Effector memory CD4-positive, alpha-beta T cell (primary cell): ENCODE results near the gene ACOXL.
"Not testable (repeated sequence)": the region's sequence is repeated elsewhere in the genome, so short reads cannot be mapped to it uniquely, and the experiment has no call there.

Experiments used
- DNase-seq, 3 donors: peaks; one replicate each; pipeline ENCODE4 v3.0.0-alpha.2; 2020
- H3K27ac ChIP-seq: 2 replicates; pipeline ENCODE4 v1.7.0; 2013; ENCODE audit warnings: mild to moderate bottlenecking, low read length, moderate library complexity; ENCODE audit not compliant: insufficient read depth, poor library complexity, severe bottlenecking
- H3K27me3 ChIP-seq: replicated peaks from 2 replicates; pipeline ENCODE4 v1.7.0; 2013; ENCODE audit warnings: mild to moderate bottlenecking, low read length; ENCODE audit not compliant: insufficient read depth, control insufficient read depth, poor library complexity, severe bottlenecking
- H3K36me3 ChIP-seq: 2 replicates; pipeline ENCODE4 v1.7.0; 2013; ENCODE audit warnings: mild to moderate bottlenecking, low read length, moderate library complexity; ENCODE audit not compliant: control insufficient read depth, insufficient read depth
- H3K4me1 ChIP-seq: 2 replicates; pipeline ENCODE4 v1.7.0; 2013; ENCODE audit warnings: low read length, mild to moderate bottlenecking; ENCODE audit not compliant: control insufficient read depth, insufficient read depth, poor library complexity, severe bottlenecking
- H3K4me3 ChIP-seq: 2 replicates; pipeline ENCODE4 v1.7.0; 2013; ENCODE audit warnings: low read length, low read depth, mild to moderate bottlenecking; ENCODE audit not compliant: insufficient read depth, poor library complexity, severe bottlenecking
- H3K9me3 ChIP-seq: 2 replicates; pipeline ENCODE4 v1.7.0; 2013; ENCODE audit warnings: mild to moderate bottlenecking, low read length, moderate library complexity; ENCODE audit not compliant: control insufficient read depth

Gene ACOXL

GRCh38 chr2:111039628-111040383, 307.4 kb downstream of the ACOXL start:
- Histone ChIP-seq H3K27me3 (no peaks in the 10 kb centered on the region), H3K4me3 (no peak overlapping the region)

DNA sequence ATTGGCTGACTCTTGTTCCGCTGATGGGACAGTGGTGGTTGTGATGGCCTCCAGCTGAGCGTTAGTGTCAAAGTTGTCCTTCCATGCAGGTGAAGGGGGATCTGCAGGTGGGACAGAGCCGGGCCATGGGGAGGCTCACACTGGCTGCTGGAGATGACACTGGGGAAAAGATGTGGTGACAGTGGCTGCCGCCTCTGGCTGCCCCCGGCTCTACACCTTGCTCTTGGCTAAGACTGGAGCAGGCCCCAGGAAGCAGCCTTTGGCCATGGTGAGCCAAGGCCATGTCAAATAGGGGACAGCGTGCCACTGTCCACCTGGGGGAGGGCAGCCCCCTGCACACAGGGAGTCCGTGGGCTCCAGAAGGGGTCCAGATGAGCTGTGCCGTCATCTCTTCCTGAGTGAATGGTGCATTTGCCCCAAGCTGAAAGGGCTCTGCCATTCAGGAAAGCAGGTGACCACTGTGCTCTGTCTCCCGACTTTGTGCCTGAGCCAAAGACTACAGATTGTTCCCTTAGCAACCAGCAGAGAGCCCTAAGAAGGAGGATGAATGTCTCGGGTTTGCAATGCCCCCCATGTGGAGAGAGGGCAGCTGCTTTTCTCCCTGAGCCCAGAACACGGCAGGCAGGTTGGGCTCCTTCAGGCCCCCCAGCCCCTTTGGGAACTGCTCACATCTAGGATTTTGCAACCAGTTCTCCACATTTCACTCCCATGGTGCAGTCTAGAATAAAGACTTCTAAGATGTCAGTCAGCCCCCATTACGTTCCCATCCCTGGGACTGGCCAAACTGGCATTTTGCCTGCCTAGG, 309.2 kb downstream of the ACOXL start:
- H3K4me1 ChIP-seq, result no peaks in the 10 kb centered on the region
- H3K9me3 ChIP-seq, result no peaks in the 10 kb centered on the region
- no peak overlapping the region for H3K27ac ChIP-seq
- no peak overlapping the region for H3K4me3 ChIP-seq
- no peaks in the 10 kb centered on the region for H3K36me3 ChIP-seq
- H3K27me3 ChIP-seq, result no peaks in the 10 kb centered on the region
- no peak for DNase-seq

More at GRCh38 chr2:111039628-111040383, 307.4 kb downstream of the ACOXL start:
- Histone ChIP-seq H3K9me3 (no peaks in the 10 kb centered on the region), H3K27ac (no peak overlapping the region), H3K4me1 (no peaks in the 10 kb centered on the region), H3K36me3 (no peaks in the 10 kb centered on the region)
- no peak for DNase-seq

GRCh38 chr2:111042261-111042660, 309.9 kb downstream of the ACOXL start:
- Histone ChIP-seq H3K36me3 (no peaks in the 10 kb centered on the region), H3K27me3 (no peaks in the 10 kb centered on the region), H3K4me3 (no peak overlapping the region), H3K27ac (no peak overlapping the region), H3K4me1 (no peaks in the 10 kb centered on the region), H3K9me3 (no peaks in the 10 kb centered on the region)
- DNase-seq, result no peak

GRCh38 chr2:111042772-111043771, 310.7 kb downstream of the ACOXL start:
- Histone ChIP-seq H3K4me1 (no peaks in the 10 kb centered on the region), H3K27ac (no peak overlapping the region), H3K27me3 (no peaks in the 10 kb centered on the region), H3K36me3 (no peaks in the 10 kb centered on the region), H3K4me3 (no peak overlapping the region), H3K9me3 (no peaks in the 10 kb centered on the region)
- DNase-seq, result no peak

DNA sequence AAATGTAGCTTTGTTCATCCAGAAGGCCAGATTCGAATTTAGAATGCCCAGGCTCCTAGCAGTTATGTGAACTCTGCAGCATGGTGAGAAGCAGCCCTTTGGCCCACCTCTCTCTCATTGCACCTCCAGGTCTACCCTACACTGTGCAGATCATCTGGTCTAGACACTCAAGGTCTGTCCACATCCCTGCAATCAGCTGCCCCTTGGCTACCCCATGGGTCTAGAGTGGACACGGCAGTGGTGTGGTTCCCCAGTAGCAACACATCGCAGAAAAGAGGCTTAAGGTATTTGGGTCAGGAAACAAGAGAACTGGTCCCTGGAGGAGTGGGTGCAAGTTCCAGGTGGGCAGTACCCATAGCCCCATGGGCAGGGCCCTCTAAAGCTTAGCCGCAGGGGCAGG, 311.7 kb downstream of the ACOXL start:
- Histone ChIP-seq H3K4me3 (no peak overlapping the region), H3K27me3 (no peaks in the 10 kb centered on the region), H3K36me3 (no peaks in the 10 kb centered on the region), H3K4me1 (no peaks in the 10 kb centered on the region), H3K9me3 (no peaks in the 10 kb centered on the region), H3K27ac (no peak overlapping the region)
- no peak for DNase-seq

- H3K4me3 ChIP-seq, H3K27me3 ChIP-seq, H3K36me3 ChIP-seq, H3K27ac ChIP-seq, H3K4me1 ChIP-seq, H3K9me3 ChIP-seq, DNase-seq: not testable (repeated sequence)
Observed at GRCh38 chr2:111045236-111045635, 312.9 kb downstream of the ACOXL start.

- no peak for DNase-seq
- Histone ChIP-seq H3K4me1 (no peaks in the 10 kb centered on the region), H3K27me3 (no peaks in the 10 kb centered on the region), H3K4me3 (no peak overlapping the region), H3K27ac (no peak overlapping the region), H3K9me3 (no peaks in the 10 kb centered on the region), H3K36me3 (no peaks in the 10 kb centered on the region)
Observed at GRCh38 chr2:111045771-111046444, 313.5 kb downstream of the ACOXL start.

GRCh38 chr2:111046670-111047069, 314.3 kb downstream of the ACOXL start:
- Histone ChIP-seq H3K4me3 (no peak overlapping the region), H3K27ac (no peak overlapping the region), H3K27me3 (no peaks in the 10 kb centered on the region), H3K36me3 (no peaks in the 10 kb centered on the region), H3K4me1 (no peaks in the 10 kb centered on the region), H3K9me3 (no peaks in the 10 kb centered on the region)
- DNase-seq, result no peak
